ENCODE data around the gene KRT38.
"Not testable (repeated sequence)": the region's sequence is repeated elsewhere in the genome, so short reads cannot be mapped to it uniquely, and the experiment has no call there.

Gene KRT38

GRCh38 chr17:41462705-41463104 is 21.9 kb upstream of the KRT38 start:
- no peak for DNase-seq (ENCODE audit: low read depth)

GRCh38 chr17:41457676-41458075 is 16.9 kb upstream of the KRT38 start:
- DNase-seq (ENCODE audit: low read depth) = no peak

GRCh38 chr17:41456204-41456603 is 15.4 kb upstream of the KRT38 start:
- DNase-seq (ENCODE audit: low read depth) = no peak

GRCh38 chr17:41455236-41455635 is 14.5 kb upstream of the KRT38 start:
- no peak for DNase-seq (ENCODE audit: low read depth)

- DNase-seq (ENCODE audit: low read depth) = no peak
Measured at GRCh38 chr17:41453066-41453465, 12.3 kb upstream of the KRT38 start.

GRCh38 chr17:41452281-41452680 is 11.5 kb upstream of the KRT38 start:
- no peak for DNase-seq (ENCODE audit: low read depth)

GRCh38 chr17:41451154-41451728 is 10.5 kb upstream of the KRT38 start:
- DNase-seq (ENCODE audit: low read depth) = no peak

GRCh38 chr17:41449008-41449407 is 8.2 kb upstream of the KRT38 start:
- no peak for DNase-seq (ENCODE audit: low read depth)

- no peak for DNase-seq (ENCODE audit: low read depth)
Measured at GRCh38 chr17:41448506-41448905, 7.7 kb upstream of the KRT38 start.

GRCh38 chr17:41446806-41447205 is 6.0 kb upstream of the KRT38 start:
- no peak for DNase-seq (ENCODE audit: low read depth)

- no peak for DNase-seq (ENCODE audit: low read depth)
Measured at GRCh38 chr17:41444640-41445039, 3.9 kb upstream of the KRT38 start.

GRCh38 chr17:41444186-41444585 is 3.4 kb upstream of the KRT38 start:
- DNase-seq (ENCODE audit: low read depth) = no peak

- no peak for DNase-seq (ENCODE audit: low read depth)
Measured at GRCh38 chr17:41442739-41443138, 2.0 kb upstream of the KRT38 start.

GRCh38 chr17:41439375-41439774 is 1.4 kb downstream of the KRT38 start:
- no peak for DNase-seq (ENCODE audit: low read depth)

- DNase-seq (ENCODE audit: low read depth) = no peak
Measured at GRCh38 chr17:41437769-41438168, 3.0 kb downstream of the KRT38 start.

- DNase-seq (ENCODE audit: low read depth) = no peak
Measured at GRCh38 chr17:41437254-41437653, 3.5 kb downstream of the KRT38 start.

GRCh38 chr17:41434415-41434814 is 6.4 kb downstream of the KRT38 start:
- no peak for DNase-seq (ENCODE audit: low read depth)

- no peak for DNase-seq (ENCODE audit: low read depth)
Measured at GRCh38 chr17:41434005-41434404, 6.8 kb downstream of the KRT38 start.

- DNase-seq (ENCODE audit: low read depth) = no peak
Measured at GRCh38 chr17:41433586-41433985, 7.2 kb downstream of the KRT38 start.

- not testable (repeated sequence) for DNase-seq (ENCODE audit: low read depth)
Measured at GRCh38 chr17:41430376-41430775, 10.4 kb downstream of the KRT38 start.

GRCh38 chr17:41429667-41430066 is 11.1 kb downstream of the KRT38 start:
- no peak for DNase-seq (ENCODE audit: low read depth)

GRCh38 chr17:41428591-41429291 is 12.0 kb downstream of the KRT38 start:
- no peak for DNase-seq (ENCODE audit: low read depth)

GRCh38 chr17:41424111-41424635 is 16.6 kb downstream of the KRT38 start, which contains the start of gene KRT37:
KRT37 (minus strand) TSS chr17:41424585; CDS start chr17:41424523, 62 bp downstream.
- no peak for DNase-seq (ENCODE audit: low read depth)

GRCh38 chr17:41422586-41422985 is 18.2 kb downstream of the KRT38 start:
- DNase-seq (ENCODE audit: low read depth) = not testable (repeated sequence)

Measured in activated T-cell treated with anti-CD3 and anti-CD28 coated beads for 48 hours (primary cell).